Stimulated activated naive CD8-positive, alpha-beta T cell treated with anti-CD3 and anti-CD28 coated beads, Interleukin-15, Interleukin-2, amounts not matched to agents 100 ng/mL and 50 ng/mL, for 24 hours (primary cell): ENCODE measurements around the gene SDF4.

Source experiments
- H3K27ac Mint-ChIP-seq: one replicate; pipeline ENCODE4 v1.8.0; 2021; ENCODE audit warnings: mild to moderate bottlenecking, mixed read lengths
- H3K27me3 Mint-ChIP-seq: one replicate; pipeline ENCODE4 v1.8.0; 2021; ENCODE audit warnings: mixed read lengths
- H3K36me3 Mint-ChIP-seq: one replicate; pipeline ENCODE4 v1.8.0; 2021; ENCODE audit warnings: low read depth, mixed read lengths
- H3K4me1 Mint-ChIP-seq: one replicate; pipeline ENCODE4 v1.8.0; 2021; ENCODE audit warnings: low read depth, mixed read lengths
- H3K4me3 Mint-ChIP-seq: one replicate; pipeline ENCODE4 v1.8.0; 2021; ENCODE audit warnings: mild to moderate bottlenecking, mixed read lengths
- H3K9me3 Mint-ChIP-seq: one replicate; pipeline ENCODE4 v1.8.0; 2021; ENCODE audit warnings: mixed read lengths

SDF4 gene, protein sequence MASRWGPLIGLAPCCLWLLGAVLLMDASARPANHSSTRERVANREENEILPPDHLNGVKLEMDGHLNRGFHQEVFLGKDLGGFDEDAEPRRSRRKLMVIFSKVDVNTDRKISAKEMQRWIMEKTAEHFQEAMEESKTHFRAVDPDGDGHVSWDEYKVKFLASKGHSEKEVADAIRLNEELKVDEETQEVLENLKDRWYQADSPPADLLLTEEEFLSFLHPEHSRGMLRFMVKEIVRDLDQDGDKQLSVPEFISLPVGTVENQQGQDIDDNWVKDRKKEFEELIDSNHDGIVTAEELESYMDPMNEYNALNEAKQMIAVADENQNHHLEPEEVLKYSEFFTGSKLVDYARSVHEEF

DNA sequence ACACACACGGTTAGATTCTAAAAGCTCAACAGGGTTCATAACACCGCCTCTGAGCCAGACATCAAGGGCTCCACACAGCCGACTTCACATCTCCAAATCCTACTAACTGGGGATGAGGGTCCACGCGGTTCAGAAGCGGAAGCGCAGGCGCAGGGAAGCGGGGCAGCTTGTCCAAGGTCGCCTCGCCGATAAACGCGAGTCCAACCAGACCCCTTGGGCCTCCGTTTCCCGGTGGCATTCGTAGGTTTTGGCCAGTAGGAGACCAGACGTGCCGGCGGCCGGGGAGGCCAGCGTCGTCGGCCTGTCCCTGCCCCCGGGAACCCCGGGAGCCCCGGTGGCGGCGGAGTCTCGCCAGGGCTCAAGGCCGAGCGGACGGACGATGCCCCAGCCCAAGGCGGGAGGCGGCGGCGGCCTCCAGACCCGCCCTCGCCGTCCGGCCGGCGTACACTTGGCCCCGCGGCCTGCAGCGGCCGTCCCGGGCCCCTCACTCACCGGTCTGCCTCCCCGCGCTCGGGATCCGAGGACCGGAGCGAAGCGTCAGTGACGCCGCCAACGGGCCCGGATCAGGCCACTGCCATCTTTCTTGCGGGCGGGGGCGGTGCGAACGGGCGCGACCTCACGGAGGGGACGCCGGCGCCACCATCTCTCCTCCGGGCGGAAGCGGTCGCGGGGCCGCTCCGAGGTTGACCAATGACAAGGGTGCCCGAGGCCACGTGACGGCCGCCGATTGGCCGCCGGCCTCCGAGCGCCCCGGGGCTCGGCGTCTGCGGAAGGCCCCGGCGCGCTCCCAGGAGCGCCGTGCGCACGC lies at the start of gene SDF4:
SDF4 (minus strand) TSS at position 602 of the 808 bp plus-strand sequence. CDS start 3,229 bp downstream, outside the sequence.
- peaks cover 42% of the 10 kb centered on the region for H3K4me1 Mint-ChIP-seq

DNA sequence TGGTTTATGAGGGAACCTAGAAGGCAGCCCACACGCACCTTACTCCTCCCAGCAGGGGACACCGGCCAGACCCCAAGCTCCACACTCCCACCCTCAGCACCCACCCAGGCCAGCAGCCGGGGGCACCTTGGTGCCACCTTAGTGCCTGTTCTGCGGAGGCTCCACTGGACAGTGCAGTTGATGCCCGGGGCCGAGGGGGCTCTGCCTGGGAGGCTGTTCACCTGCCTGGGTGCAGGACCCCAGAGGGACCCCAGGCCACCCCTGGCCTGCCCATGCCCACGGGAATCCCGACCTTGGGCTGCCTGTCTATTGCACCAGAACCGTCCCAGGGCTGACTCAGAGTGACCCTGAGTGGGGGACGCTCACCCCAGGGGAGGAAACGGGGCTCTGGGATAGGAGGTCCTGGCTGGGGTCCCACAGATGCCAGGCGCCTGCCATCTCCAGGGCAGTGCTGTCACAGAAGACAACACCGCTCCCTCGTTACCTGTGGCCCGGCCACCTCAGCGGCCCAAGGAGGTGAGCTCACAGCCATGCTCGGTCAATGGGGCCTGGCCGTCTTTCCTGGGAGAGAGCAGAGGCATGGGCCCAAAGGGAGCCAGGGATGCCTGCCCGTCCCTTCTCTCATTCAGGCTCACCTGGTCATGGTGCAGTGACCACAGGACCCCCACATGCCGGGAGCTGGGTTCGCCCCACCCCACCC lies 49.1 kb upstream of the SDF4 start:
- H3K27me3 Mint-ChIP-seq, result no peaks in the 10 kb centered on the region
- H3K9me3 Mint-ChIP-seq, result no peaks in the 10 kb centered on the region

More for the DNA sequence above, at the start of gene SDF4:
- H3K27ac Mint-ChIP-seq, result peak within 1 kb of the TSS; percentile 86
- H3K27me3 Mint-ChIP-seq, result no peaks in the 10 kb centered on the region
- peaks cover 34% of the 10 kb centered on the region for H3K36me3 Mint-ChIP-seq
- no peaks in the 10 kb centered on the region for H3K9me3 Mint-ChIP-seq
- H3K4me3 Mint-ChIP-seq, result peak within 1 kb of the TSS; percentile 94

DNA sequence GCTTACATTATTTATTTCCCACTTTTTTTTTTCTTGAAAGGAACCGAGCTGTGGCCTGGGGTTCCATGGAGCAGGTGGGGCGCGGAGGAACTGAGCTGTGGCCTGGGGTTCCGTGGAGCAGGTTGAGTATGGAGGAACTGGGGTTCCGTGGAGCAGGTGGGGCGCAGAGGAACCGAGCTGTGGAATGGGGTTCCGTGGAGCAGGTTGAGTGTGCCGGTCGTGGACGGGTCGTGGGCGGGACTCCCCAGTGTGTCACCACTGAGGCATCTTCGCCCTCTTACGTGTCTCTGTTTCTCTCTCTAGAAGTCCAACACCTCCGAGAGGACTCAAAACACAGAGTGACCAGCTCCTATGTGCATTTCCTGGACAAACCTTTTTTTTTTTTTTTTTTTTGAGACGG lies 47.2 kb upstream of the SDF4 start:
- Mint-ChIP-seq H3K9me3 (no peaks in the 10 kb centered on the region), H3K27ac (no peak overlapping the region), H3K36me3 (no peaks in the 10 kb centered on the region), H3K27me3 (no peaks in the 10 kb centered on the region), H3K4me1 (peaks cover 4% of the 10 kb centered on the region), H3K4me3 (no peak overlapping the region)

More for the DNA sequence above, 49.1 kb upstream of the SDF4 start:
- Mint-ChIP-seq H3K4me3 (no peak overlapping the region), H3K27ac (no peak overlapping the region), H3K36me3 (no peaks in the 10 kb centered on the region), H3K4me1 (no peaks in the 10 kb centered on the region)

DNA sequence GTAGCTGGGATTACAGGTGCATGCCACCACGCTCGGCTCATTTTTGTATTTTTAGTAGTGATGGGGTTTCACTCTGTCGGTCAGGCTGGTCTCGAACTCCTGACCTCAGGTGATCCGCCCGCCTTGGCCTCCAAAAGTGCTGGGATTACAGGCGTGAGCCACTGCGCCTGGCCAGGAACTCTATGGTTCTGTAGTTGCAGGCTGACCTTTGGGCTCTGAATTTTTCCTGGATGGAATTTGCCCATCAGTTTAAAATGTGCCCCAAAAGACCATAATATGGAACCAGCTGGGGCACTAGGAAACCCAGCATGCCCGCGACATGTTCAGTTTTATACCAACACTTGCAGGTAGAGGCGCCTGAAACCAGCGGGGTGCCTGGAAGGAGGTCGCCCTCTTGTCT lies 46.8 kb upstream of the SDF4 start:
- Mint-ChIP-seq H3K27me3 (no peaks in the 10 kb centered on the region), H3K9me3 (no peaks in the 10 kb centered on the region), H3K36me3 (no peaks in the 10 kb centered on the region), H3K4me3 (no peak overlapping the region), H3K27ac (no peak overlapping the region), H3K4me1 (peaks cover 4% of the 10 kb centered on the region)

DNA sequence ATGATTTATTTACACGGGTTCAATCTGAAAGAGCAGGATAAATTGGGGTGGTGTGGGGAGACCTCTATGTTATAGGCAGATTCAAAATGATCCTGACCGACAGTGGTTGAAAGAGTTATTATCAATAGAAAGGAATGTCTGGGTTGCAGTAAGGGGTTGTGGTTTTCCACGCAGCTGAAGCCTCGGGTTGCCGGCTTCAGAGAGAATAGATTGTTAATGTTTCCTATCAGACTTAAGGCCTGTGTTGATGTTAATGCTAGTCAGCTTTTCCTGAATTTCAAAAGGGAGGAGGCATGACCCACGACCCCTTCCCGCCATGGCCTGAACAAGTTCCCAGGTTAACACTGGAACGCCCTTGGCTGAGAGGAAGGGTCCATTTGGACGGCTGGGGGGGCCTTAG lies 44.0 kb upstream of the SDF4 start:
- Mint-ChIP-seq H3K9me3 (no peaks in the 10 kb centered on the region), H3K27ac (no peak overlapping the region), H3K27me3 (no peaks in the 10 kb centered on the region), H3K36me3 (peaks cover 11% of the 10 kb centered on the region), H3K4me1 (peaks cover 26% of the 10 kb centered on the region), H3K4me3 (no peak overlapping the region)

DNA sequence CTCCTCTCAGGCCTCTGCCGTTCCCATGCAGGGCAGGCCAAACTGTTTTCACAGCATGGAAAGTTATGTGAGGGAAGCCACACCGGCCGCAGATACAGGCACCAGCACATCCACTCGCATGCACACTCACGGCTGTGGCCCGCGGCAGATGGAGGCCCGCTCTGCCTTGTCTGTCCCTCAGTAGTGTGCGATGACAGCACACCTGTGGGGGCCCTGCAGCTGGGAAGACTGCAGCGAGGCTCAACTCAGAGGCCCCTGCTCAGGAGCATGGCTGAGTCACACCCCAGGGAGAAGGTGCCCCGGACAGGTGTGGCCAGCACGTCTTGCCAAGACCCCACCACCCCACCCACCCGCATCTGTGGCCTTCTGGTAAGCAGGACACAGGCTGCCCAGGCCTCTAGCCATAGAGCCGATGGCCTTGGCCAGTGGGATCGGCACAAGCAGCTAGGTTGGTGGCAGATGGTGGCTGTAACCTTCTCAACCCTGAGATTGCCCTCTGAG lies 43.2 kb upstream of the SDF4 start:
- no peaks in the 10 kb centered on the region for H3K9me3 Mint-ChIP-seq
- H3K36me3 Mint-ChIP-seq, result peaks cover 19% of the 10 kb centered on the region
- no peaks in the 10 kb centered on the region for H3K27me3 Mint-ChIP-seq
- H3K4me1 Mint-ChIP-seq, result peaks cover 35% of the 10 kb centered on the region
- H3K27ac Mint-ChIP-seq, result no peak overlapping the region
- H3K4me3 Mint-ChIP-seq, result peak overlapping the region; percentile 79

DNA sequence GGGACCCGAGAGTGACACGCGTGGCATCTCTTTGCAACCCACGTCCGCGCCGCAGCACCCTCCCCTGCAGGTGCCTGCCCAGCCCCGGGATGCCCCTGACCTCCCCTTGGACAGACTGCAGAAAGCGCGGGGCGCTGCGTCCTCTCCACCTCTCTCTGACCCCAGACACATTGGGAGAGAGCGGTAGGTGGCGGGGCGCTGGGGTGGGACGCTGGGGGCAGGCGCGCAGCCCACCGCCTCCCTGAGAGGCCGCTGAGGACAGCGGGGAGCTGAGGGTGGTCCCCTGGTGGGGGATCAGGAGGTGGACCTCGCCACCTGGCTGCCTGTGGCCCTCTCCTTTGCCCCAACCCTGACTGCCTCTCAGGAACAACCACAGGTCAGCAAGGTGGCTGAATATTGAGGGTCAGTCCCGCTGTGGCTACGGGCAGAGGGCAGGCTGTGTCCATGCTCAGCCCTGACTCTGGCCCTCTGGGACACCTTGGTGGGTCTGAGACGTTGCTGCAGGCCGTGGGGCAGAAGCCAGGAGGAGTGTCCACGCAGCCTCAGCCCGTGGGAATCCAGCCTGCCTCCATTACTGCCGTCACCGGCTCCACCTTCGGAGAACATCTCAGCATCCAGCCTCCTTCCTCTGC lies 42.6 kb upstream of the SDF4 start:
- Mint-ChIP-seq H3K27ac (no peak overlapping the region), H3K9me3 (no peaks in the 10 kb centered on the region), H3K4me3 (peak overlapping the region; percentile 79), H3K27me3 (no peaks in the 10 kb centered on the region), H3K36me3 (peaks cover 24% of the 10 kb centered on the region), H3K4me1 (peaks cover 40% of the 10 kb centered on the region)

DNA sequence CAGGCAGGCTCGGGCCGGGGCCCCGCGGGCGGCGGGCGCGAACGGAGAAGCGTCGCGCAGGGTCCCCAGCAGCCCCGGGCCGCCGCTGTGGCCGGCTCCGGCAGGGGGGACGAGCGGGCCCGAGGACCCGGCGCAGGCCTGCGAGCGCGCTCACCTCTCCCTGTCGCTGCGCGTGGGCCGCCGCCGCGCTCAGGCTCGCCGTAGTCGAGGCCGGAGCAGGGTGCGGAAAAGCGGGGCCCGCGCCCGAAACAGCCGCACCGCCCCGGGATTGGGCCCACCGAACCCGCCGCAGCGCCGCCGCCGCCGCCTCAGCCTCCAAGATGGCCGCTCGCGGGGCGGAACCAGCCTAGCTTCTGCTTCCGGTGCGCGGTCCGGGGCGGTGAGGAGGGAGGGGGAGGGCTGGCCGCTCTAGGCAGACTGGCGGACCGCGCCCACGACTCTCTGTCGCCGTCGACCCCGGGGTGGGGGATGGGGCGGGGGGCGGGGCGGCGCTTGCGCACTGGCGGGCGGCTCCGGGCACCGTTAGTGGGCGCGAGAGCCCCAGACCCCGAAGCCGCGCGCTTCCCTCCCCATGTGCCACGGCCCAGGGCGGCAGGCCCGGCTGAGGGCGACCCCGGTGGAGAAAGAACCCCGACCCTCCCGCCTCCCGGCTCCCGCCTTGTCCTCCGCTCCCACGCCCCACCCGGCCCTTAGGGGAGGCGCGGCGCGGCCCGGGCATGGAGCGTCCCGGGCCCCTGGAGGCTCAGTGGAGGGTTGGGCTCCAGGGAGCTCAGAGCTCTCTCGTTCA lies 41.9 kb upstream of the SDF4 start, which contains the start of gene UBE2J2:
UBE2J2 (minus strand) TSS at position 343 of the 787 bp plus-strand sequence. CDS start 5,862 bp downstream, outside the sequence.
- Mint-ChIP-seq H3K27ac (peak within 1 kb of the TSS; percentile 77), H3K4me3 (peak within 1 kb of the TSS; percentile 91), H3K36me3 (peaks cover 24% of the 10 kb centered on the region), H3K4me1 (peaks cover 40% of the 10 kb centered on the region), H3K27me3 (no peaks in the 10 kb centered on the region), H3K9me3 (no peaks in the 10 kb centered on the region)

DNA sequence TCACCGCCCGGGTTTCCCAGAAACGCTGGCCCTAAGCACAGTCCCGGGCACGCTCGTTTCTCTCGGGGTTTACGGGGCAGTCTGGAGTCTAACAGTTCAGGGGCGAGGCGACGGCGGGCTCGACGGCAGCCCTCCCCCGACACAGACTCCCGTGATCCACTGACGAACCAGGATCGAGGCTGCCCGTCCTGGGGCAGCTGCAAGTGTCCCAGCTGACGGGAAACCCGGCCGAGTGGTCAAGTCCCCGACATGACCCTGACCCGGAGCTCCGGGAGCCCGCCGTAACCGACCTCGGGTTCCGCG lies 41.4 kb upstream of the SDF4 start:
- Mint-ChIP-seq H3K36me3 (peaks cover 25% of the 10 kb centered on the region), H3K4me3 (peak overlapping the region; percentile 91), H3K4me1 (peaks cover 40% of the 10 kb centered on the region), H3K9me3 (no peaks in the 10 kb centered on the region), H3K27ac (peak overlapping the region; percentile 77), H3K27me3 (no peaks in the 10 kb centered on the region)

DNA sequence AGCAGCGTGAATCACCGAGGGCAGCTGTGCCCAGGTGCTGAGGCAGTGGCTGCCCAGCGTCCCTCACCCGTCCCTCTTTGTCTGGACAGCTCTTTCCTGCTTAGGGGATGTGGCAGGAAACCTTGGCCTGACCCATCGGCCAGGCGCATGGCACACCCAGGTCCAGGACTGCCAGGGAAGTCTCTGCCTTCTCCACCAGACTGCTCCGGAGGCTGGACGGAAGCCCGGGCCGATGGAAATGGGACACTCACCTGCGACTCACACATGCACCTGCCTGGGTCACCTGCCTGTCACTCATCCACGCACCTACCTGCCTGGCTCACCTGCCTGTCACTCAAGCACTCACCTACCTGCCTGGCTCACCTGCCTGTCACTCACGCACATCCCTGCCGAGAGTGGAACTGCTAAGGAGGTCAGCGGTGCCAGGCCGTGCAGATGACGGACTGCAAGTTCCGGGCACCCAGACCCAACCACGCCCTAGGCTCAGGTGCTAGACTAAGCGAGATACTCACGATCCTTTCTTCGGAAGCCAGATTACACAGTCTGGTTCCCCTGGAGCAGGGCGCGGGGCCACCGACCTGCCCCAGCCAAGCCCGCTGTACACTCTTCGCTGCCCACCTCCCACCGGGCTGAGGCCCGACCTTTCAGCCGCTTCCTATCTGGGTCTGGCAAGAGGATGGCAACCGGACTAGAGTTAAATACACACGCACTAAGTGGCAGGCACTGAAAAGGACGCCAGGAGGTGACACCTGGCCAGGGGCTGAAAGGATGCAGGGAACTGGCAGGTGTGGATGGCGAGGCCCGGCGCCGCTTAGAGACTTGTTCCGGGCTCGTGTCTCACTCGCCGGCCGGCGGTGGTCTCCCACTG lies 40.8 kb upstream of the SDF4 start:
- Mint-ChIP-seq H3K36me3 (peaks cover 29% of the 10 kb centered on the region), H3K9me3 (no peaks in the 10 kb centered on the region), H3K27ac (peak overlapping the region; percentile 77), H3K4me3 (peak overlapping the region; percentile 91), H3K4me1 (peaks cover 40% of the 10 kb centered on the region), H3K27me3 (no peaks in the 10 kb centered on the region)

DNA sequence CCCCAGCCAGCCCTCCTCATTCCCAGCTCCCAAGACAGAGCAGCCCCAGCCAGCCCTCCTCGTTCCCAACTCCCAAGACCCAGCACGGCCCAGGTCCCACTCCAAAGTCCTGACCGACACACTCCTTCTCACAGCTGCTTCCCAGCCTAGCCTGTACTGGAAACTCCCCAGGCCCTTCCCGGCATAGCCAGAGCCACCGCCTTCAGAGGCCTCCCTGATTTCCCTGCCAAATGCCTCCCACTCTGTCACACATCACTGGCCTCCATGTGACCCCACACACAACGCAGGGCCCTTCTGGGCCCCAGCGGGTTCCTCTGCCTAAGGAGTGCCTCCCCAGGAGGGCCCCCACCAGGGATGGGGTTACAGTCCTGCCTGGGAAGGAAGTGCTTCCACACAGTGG lies 39.0 kb upstream of the SDF4 start:
- Mint-ChIP-seq H3K27ac (peak overlapping the region; percentile 87), H3K4me1 (peaks cover 44% of the 10 kb centered on the region), H3K4me3 (peak overlapping the region; percentile 76), H3K36me3 (peaks cover 34% of the 10 kb centered on the region), H3K9me3 (no peaks in the 10 kb centered on the region), H3K27me3 (no peaks in the 10 kb centered on the region)

DNA sequence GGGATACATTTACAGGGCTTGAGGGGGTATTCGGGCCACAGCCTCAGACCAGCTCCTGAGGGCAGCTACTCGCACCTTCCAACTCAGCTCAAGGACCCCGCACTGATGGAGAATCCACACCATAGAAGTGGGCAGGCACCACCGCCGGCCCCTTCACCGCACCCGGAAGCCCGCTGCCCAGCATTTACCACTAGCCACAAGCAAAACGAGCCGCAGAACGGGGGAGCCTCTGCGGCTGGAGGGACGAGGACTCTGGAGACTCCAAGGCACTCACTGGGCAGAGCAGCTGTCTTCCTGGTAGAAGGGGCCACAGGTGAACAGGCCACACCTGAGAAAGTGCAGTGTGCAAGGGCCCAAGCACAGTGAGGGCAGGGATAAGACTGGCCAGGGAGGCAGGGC lies 36.5 kb upstream of the SDF4 start:
- Mint-ChIP-seq H3K27ac (no peak overlapping the region), H3K27me3 (no peaks in the 10 kb centered on the region), H3K36me3 (peaks cover 36% of the 10 kb centered on the region), H3K4me1 (peaks cover 41% of the 10 kb centered on the region), H3K4me3 (no peak overlapping the region), H3K9me3 (no peaks in the 10 kb centered on the region)
